Measurements from ENCODE around the gene IGIP.

Gene IGIP

GRCh38 chr5:140165923-140166270 lies 40.2 kb downstream of the IGIP start:
- TF ChIP-seq TAF1 (IDR thresholded peaks at IDR 0.05; ENCODE audit: low read depth) (no peak), FOXM1 (IDR thresholded peaks at IDR 0.05; ENCODE audit: borderline replicate concordance, low read depth) (no peak), CEBPB (IDR thresholded peaks at IDR 0.05) (no peak), TCF12 (IDR thresholded peaks at IDR 0.05; ENCODE audit: low read depth) (no peak), EGR1 (IDR thresholded peaks at IDR 0.05) (no peak), TEAD4 (IDR thresholded peaks at IDR 0.05) (no peak), RAD21 (IDR thresholded peaks at IDR 0.05; ENCODE audit: low read depth) (no peak), YY1 (IDR thresholded peaks at IDR 0.05; ENCODE audit: low read depth) (no peak), ZBTB7A (IDR thresholded peaks at IDR 0.05; ENCODE audit: low read depth) (no peak)
- TF ChIP-seq, protein P1, sequence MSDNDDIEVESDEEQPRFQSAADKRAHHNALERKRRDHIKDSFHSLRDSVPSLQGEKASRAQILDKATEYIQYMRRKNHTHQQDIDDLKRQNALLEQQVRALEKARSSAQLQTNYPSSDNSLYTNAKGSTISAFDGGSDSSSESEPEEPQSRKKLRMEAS (IDR thresholded peaks at IDR 0.05), result no peak

- TF ChIP-seq EGR1 (IDR thresholded peaks at IDR 0.05) (no peak), FOXM1 (IDR thresholded peaks at IDR 0.05; ENCODE audit: borderline replicate concordance, low read depth) (no peak)
Measured at GRCh38 chr5:140166911-140167310, 41.2 kb downstream of the IGIP start.

GRCh38 chr5:140168371-140168770 lies 42.6 kb downstream of the IGIP start:
- no peak for TF ChIP-seq TEAD4 (IDR thresholded peaks at IDR 0.05)
- TF ChIP-seq CEBPB (IDR thresholded peaks at IDR 0.05), result no peak
- TF ChIP-seq USF1 (IDR thresholded peaks at IDR 0.05), result no peak
- no peak for TF ChIP-seq NFIC (IDR thresholded peaks at IDR 0.05)
- no peak for TF ChIP-seq RAD21 (IDR thresholded peaks at IDR 0.05; ENCODE audit: low read depth)
- TF ChIP-seq, protein P1 (IDR thresholded peaks at IDR 0.05), result no peak
- no peak for TF ChIP-seq ZBTB7A (IDR thresholded peaks at IDR 0.05; ENCODE audit: low read depth)
- no peak for TF ChIP-seq CREB1 (IDR thresholded peaks at IDR 0.05; ENCODE audit: low read depth)
- TF ChIP-seq REST (IDR thresholded peaks at IDR 0.05; ENCODE audit: low read depth), result no peak
- TF ChIP-seq TAF1 (IDR thresholded peaks at IDR 0.05; ENCODE audit: low read depth), result no peak
- no peak for TF ChIP-seq TCF12 (IDR thresholded peaks at IDR 0.05; ENCODE audit: low read depth)
- no peak for TF ChIP-seq YY1 (IDR thresholded peaks at IDR 0.05; ENCODE audit: low read depth)
- no peak for TF ChIP-seq EP300 (IDR thresholded peaks at IDR 0.05; ENCODE audit: borderline replicate concordance)
- no peak for TF ChIP-seq FOXM1 (IDR thresholded peaks at IDR 0.05; ENCODE audit: borderline replicate concordance, low read depth)
- TF ChIP-seq EGR1 (IDR thresholded peaks at IDR 0.05), result no peak

- peak; percentile 24; the same call in 1 of the 2 replicates for TF ChIP-seq RAD21 (IDR thresholded peaks at IDR 0.05; ENCODE audit: low read depth)
- TF ChIP-seq NFIC (IDR thresholded peaks at IDR 0.05), result no peak
Measured at GRCh38 chr5:140169410-140169809, 43.7 kb downstream of the IGIP start.

DNA sequence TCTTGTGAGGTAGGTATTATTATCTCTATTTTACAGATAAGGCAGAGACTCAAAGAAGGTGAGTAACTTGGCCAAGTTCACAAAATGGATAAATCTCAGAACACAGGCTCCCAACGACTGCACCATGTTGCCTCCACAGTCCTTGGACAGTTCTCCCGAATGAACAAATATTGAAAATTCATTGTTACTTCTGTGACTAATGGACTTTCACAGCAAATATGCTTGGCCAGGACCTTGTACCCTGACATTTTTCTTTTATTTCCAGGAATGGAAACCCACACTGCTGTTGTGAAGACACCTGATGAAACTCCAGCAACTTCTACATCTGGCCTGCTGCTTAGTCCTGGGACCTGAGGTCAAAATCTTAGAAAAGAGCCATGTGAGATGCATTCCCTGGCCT lies 46.7 kb downstream of the IGIP start:
- TF ChIP-seq EP300 (IDR thresholded peaks at IDR 0.05; ENCODE audit: borderline replicate concordance), result no peak
- TF ChIP-seq ZBTB7A (IDR thresholded peaks at IDR 0.05; ENCODE audit: low read depth), result no peak
- TF ChIP-seq TAF1 (IDR thresholded peaks at IDR 0.05; ENCODE audit: low read depth), result no peak
- TF ChIP-seq REST (IDR thresholded peaks at IDR 0.05; ENCODE audit: low read depth), result no peak
- TF ChIP-seq USF1 (IDR thresholded peaks at IDR 0.05), result no peak
- TF ChIP-seq RAD21 (IDR thresholded peaks at IDR 0.05; ENCODE audit: low read depth), result no peak
- no peak for TF ChIP-seq YY1 (IDR thresholded peaks at IDR 0.05; ENCODE audit: low read depth)
- TF ChIP-seq TCF12 (IDR thresholded peaks at IDR 0.05; ENCODE audit: low read depth), result no peak

GRCh38 chr5:140174014-140174413 lies 48.3 kb downstream of the IGIP start:
- TF ChIP-seq, protein P1 (IDR thresholded peaks at IDR 0.05), result no peak
- TF ChIP-seq FOXM1 (IDR thresholded peaks at IDR 0.05; ENCODE audit: borderline replicate concordance, low read depth) (no peak), YY1 (IDR thresholded peaks at IDR 0.05; ENCODE audit: low read depth) (no peak), EP300 (IDR thresholded peaks at IDR 0.05; ENCODE audit: borderline replicate concordance) (no peak), CEBPB (IDR thresholded peaks at IDR 0.05) (no peak)

All from Ishikawa (cell line).